SK-N-SH (cell line): ENCODE measurements around the gene XIRP2. TPM values are rescaled to one million over a fixed set of nuclear protein-coding genes. Genes with fewer than 3 reads are reported as not detected.

Experiments used
- CTCF ChIA-PET: fragments of 300-600, 350-600 bp; formaldehyde crosslinking; extraction: SDS; loops from one replicate; lab custom pipeline; 2021; lab: Yijun Ruan, JAX
- POLR2A ChIA-PET: fragments of 350-600 bp; sonication (Branson Sonifier 250); formaldehyde crosslinking; extraction: SDS; loops from one replicate; lab custom pipeline; 2020; ENCODE audit warnings: antibody characterized with exemption, inconsistent platforms; lab: Yijun Ruan, JAX
- DNase-seq: peaks from one replicate; pipeline ENCODE4 v3.0.0; 2012
- H2AFZ ChIP-seq: fragments of 200-600 bp; sonication (generic); 2 replicates; pipeline ENCODE4 v1.8.1; 2016; ENCODE audit warnings: antibody characterized with exemption, mild to moderate bottlenecking, low read depth
- H3F3A ChIP-seq: fragments of 200-600 bp; sonication (generic); replicated peaks from 2 replicates; pipeline ENCODE3; 2016; ENCODE audit warnings: antibody characterized with exemption, mild to moderate bottlenecking; ENCODE audit not compliant: insufficient read depth
- H3K27ac ChIP-seq, 2 experiments: fragments of 200-500 bp in 1 of 2; fragments of 200-600 bp in 1 of 2; sonication (Bioruptor generic) in 1 of 2; sonication (generic), shearing (Covaris generic) in 1 of 2; 2 replicates each; pipeline versions ENCODE4 v1.5.1 to v1.6.1; 2014 to 2016; ENCODE audit warnings: low read depth in 2 of 2, inconsistent platforms in 1 of 2, low read length in 1 of 2, mild to moderate bottlenecking in 1 of 2, mixed read lengths in 1 of 2
- H3K27me3 ChIP-seq: fragments of 200-600 bp; sonication (generic), shearing (Covaris generic); 2 replicates; pipeline ENCODE4 v1.6.1; 2016; ENCODE audit warnings: mixed run types; ENCODE audit not compliant: insufficient read depth
- H3K36me3 ChIP-seq, 2 experiments: fragments of 200-500 bp in 1 of 2; fragments of 200-600 bp in 1 of 2; sonication (Bioruptor generic) in 1 of 2; sonication (generic) in 1 of 2; replicated peaks in 1 of 2; 2 replicates each; pipeline versions ENCODE3 to v1.5.1; 2014 to 2016; ENCODE audit warnings: low read length in 1 of 2, mild to moderate bottlenecking in 1 of 2; ENCODE audit not compliant: insufficient read depth in 2 of 2, control insufficient read depth in 1 of 2
- H3K4me1 ChIP-seq, 2 experiments: fragments of 200-500 bp in 1 of 2; fragments of 200-600 bp in 1 of 2; sonication (Bioruptor generic) in 1 of 2; sonication (generic), shearing (Covaris generic) in 1 of 2; 2 replicates each; pipeline versions ENCODE4 v1.5.1 to v1.6.1; 2014 to 2016; ENCODE audit warnings: low read depth in 1 of 2, low read length in 1 of 2, mixed run types in 1 of 2; ENCODE audit not compliant: insufficient read depth in 2 of 2, control insufficient read depth in 1 of 2
- H3K4me2 ChIP-seq: fragments of 200-600 bp; sonication (generic), shearing (Covaris generic); 2 replicates; pipeline ENCODE4 v1.6.1; 2017; ENCODE audit warnings: mixed run types
- H3K4me3 ChIP-seq, 2 experiments: fragments of 200-500 bp in 1 of 2; fragments of 200-600 bp in 1 of 2; sonication (Bioruptor generic) in 1 of 2; sonication (generic), shearing (Covaris generic) in 1 of 2; 2 replicates each; pipeline versions ENCODE4 v1.5.1 to v1.8.1; 2014 to 2016; ENCODE audit warnings: low read depth in 2 of 2, inconsistent platforms in 1 of 2, low read length in 1 of 2, mild to moderate bottlenecking in 1 of 2, mixed read lengths in 1 of 2, moderate library complexity in 1 of 2
- H3K79me2 ChIP-seq: fragments of 200-600 bp; sonication (generic); 2 replicates; pipeline ENCODE4 v1.8.1; 2017; ENCODE audit warnings: mild to moderate bottlenecking; ENCODE audit not compliant: insufficient read depth
- H3K9ac ChIP-seq: fragments of 200-600 bp; sonication (generic); 2 replicates; pipeline ENCODE4 v1.6.1; 2017; ENCODE audit warnings: mixed run types
- H3K9me2 ChIP-seq: fragments of 200-600 bp; sonication (generic); 2 replicates; pipeline ENCODE4 v1.6.1; 2017; ENCODE audit warnings: mixed run types
- H3K9me3 ChIP-seq: fragments of 200-600 bp; sonication (generic); 2 replicates; pipeline ENCODE4 v1.6.1; 2017; ENCODE audit warnings: mixed run types, mild to moderate bottlenecking, moderate library complexity
- H4K20me1 ChIP-seq: fragments of 200-600 bp; sonication (generic); 2 replicates; pipeline ENCODE4 v1.6.1; 2017; ENCODE audit warnings: mild to moderate bottlenecking, mixed run types; ENCODE audit not compliant: insufficient read depth
- CHD2 ChIP-seq: fragments of 150-350 bp; IDR thresholded peaks from 2 replicates; pipeline ENCODE4 v1.6.1; 2018; ENCODE audit warnings: low read length; ENCODE audit not compliant: partially characterized antibody
- EZH2phosphoT487 ChIP-seq: fragments of 200-600 bp; sonication (generic); IDR thresholded peaks from 2 replicates; pipeline ENCODE4 v1.6.1; 2017; ENCODE audit warnings: low read depth, mixed run types, mild to moderate bottlenecking, antibody characterized with exemption, moderate library complexity, borderline replicate concordance
- FOSL2 ChIP-seq: IDR thresholded peaks from 2 replicates; pipeline ENCODE4 v1.4.0; 2012; ENCODE audit warnings: low read depth, mild to moderate bottlenecking, moderate library complexity, borderline replicate concordance
- JUND ChIP-seq: IDR thresholded peaks from 2 replicates; pipeline ENCODE4 v1.4.0; 2012
- MXI1 ChIP-seq: IDR thresholded peaks from 2 replicates; pipeline ENCODE4 v1.6.1; 2012; ENCODE audit warnings: mild to moderate bottlenecking, low read depth, low read length, improper control_type of control experiment
- NRF1 ChIP-seq: IDR thresholded peaks from 2 replicates; pipeline ENCODE4 v1.6.1; 2012; ENCODE audit warnings: low read depth, mild to moderate bottlenecking, low read length
- RAD21 ChIP-seq: IDR thresholded peaks from 2 replicates; pipeline ENCODE4 v1.6.1; 2012; ENCODE audit warnings: mild to moderate bottlenecking, low read length
- RFX5 ChIP-seq: IDR thresholded peaks from 2 replicates; pipeline ENCODE4 v1.6.1; 2012; ENCODE audit warnings: mild to moderate bottlenecking, improper control_type of control experiment, low read length
- TAF1 ChIP-seq: IDR thresholded peaks from 2 replicates; pipeline ENCODE4 v1.6.1; 2012; ENCODE audit warnings: low read depth, mild to moderate bottlenecking, low read length, moderate library complexity, borderline replicate concordance
- TEAD4 ChIP-seq: IDR thresholded peaks from 2 replicates; pipeline ENCODE4 v1.4.0; 2012; ENCODE audit warnings: mild to moderate bottlenecking, borderline replicate concordance; ENCODE audit not compliant: insufficient read depth
- YY1 ChIP-seq: IDR thresholded peaks from 2 replicates; pipeline ENCODE4 v1.4.0; 2012; ENCODE audit warnings: low read depth, mild to moderate bottlenecking
- WGBS: methylation state at CpG from one replicate; pipeline ENCODE4 v1.1.6; 2017; ENCODE audit warnings: low lambda C conversion rate; 5-methylcytosine and 5-hydroxymethylcytosine counted together
- polyA plus RNA-seq, 3 experiments: library from polyadenylated mRNA; depleted of rRNA; stranded (reverse); fragments of >200 nt; gene quantifications; 2 replicates each; pipeline ENCODE4 v1.2.3, GENCODE V29; 2012
- TF ChIP-seq, protein P1 (sequence below): IDR thresholded peaks from 2 replicates; pipeline ENCODE4 v1.6.1; 2012; ENCODE audit warnings: mild to moderate bottlenecking, low read depth, low read length, moderate library complexity
- TF ChIP-seq, protein P2 (sequence below): IDR thresholded peaks from 2 replicates; pipeline ENCODE4 v1.4.0; 2012; ENCODE audit warnings: low read depth, borderline replicate concordance
- TF ChIP-seq, protein P3 (sequence below): fragments of 150-350 bp; IDR thresholded peaks from 2 replicates; pipeline ENCODE4 v1.6.1; 2017; ENCODE audit warnings: antibody characterized with exemption, low read length, low read depth, borderline replicate concordance

Gene XIRP2
- polyA plus RNA-seq, 1 of the 3 experiments (the other 2 are of a cell fraction) = 0.02 TPM

DNA sequence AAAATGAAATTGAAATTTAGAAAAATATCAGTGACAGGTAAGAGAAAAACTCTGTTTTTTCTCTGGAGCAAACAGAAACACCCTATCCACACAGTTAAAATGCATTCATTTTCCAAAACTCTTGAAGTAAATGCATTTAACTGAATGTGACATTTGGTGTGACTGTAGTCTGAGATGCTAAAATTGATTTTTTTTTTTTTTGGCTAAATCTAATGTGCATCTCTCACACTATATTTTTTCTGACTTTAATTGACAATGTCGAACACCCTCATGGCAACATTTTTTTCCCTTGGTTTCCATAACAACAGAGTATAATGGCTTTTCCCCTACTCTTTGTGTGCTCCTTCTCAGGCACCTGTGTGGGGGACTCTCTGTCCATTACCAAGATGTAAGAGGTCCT, 366.4 kb downstream of the XIRP2 start:
- no peak for DNase-seq
- Histone ChIP-seq H3K36me3 (no peaks in the 10 kb centered on the region), H3K9ac (no peak overlapping the region), H3K9me3 (no peaks in the 10 kb centered on the region), H3K27ac (no peak overlapping the region), H2AFZ (no peak overlapping the region), H3K4me3 (no peak overlapping the region), H3K27me3 (no peaks in the 10 kb centered on the region), H3K79me2 (no peaks in the 10 kb centered on the region), H3K9me2 (no peaks in the 10 kb centered on the region), H3K4me1 (no peaks in the 10 kb centered on the region; a peak in 1 of 4 replicates), H3K4me2 (no peak overlapping the region), H4K20me1 (no peaks in the 10 kb centered on the region), H3F3A (no peaks in the 10 kb centered on the region)
- no peak for TF ChIP-seq RAD21
- no peak for TF ChIP-seq MXI1
- no peak for TF ChIP-seq NRF1
- TF ChIP-seq, protein P1, sequence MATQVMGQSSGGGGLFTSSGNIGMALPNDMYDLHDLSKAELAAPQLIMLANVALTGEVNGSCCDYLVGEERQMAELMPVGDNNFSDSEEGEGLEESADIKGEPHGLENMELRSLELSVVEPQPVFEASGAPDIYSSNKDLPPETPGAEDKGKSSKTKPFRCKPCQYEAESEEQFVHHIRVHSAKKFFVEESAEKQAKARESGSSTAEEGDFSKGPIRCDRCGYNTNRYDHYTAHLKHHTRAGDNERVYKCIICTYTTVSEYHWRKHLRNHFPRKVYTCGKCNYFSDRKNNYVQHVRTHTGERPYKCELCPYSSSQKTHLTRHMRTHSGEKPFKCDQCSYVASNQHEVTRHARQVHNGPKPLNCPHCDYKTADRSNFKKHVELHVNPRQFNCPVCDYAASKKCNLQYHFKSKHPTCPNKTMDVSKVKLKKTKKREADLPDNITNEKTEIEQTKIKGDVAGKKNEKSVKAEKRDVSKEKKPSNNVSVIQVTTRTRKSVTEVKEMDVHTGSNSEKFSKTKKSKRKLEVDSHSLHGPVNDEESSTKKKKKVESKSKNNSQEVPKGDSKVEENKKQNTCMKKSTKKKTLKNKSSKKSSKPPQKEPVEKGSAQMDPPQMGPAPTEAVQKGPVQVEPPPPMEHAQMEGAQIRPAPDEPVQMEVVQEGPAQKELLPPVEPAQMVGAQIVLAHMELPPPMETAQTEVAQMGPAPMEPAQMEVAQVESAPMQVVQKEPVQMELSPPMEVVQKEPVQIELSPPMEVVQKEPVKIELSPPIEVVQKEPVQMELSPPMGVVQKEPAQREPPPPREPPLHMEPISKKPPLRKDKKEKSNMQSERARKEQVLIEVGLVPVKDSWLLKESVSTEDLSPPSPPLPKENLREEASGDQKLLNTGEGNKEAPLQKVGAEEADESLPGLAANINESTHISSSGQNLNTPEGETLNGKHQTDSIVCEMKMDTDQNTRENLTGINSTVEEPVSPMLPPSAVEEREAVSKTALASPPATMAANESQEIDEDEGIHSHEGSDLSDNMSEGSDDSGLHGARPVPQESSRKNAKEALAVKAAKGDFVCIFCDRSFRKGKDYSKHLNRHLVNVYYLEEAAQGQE = no peak
- TF ChIP-seq EZH2phosphoT487 = no peak
- TF ChIP-seq TAF1 = no peak
- TF ChIP-seq, protein P2, sequence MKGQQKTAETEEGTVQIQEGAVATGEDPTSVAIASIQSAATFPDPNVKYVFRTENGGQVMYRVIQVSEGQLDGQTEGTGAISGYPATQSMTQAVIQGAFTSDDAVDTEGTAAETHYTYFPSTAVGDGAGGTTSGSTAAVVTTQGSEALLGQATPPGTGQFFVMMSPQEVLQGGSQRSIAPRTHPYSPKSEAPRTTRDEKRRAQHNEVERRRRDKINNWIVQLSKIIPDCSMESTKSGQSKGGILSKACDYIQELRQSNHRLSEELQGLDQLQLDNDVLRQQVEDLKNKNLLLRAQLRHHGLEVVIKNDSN = no peak
- TF ChIP-seq, protein P3, sequence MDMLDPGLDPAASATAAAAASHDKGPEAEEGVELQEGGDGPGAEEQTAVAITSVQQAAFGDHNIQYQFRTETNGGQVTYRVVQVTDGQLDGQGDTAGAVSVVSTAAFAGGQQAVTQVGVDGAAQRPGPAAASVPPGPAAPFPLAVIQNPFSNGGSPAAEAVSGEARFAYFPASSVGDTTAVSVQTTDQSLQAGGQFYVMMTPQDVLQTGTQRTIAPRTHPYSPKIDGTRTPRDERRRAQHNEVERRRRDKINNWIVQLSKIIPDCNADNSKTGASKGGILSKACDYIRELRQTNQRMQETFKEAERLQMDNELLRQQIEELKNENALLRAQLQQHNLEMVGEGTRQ = no peak
- TF ChIP-seq FOSL2 = no peak
- no peak for TF ChIP-seq YY1
- no peak for TF ChIP-seq RFX5
- no peak for TF ChIP-seq JUND
- no peak for TF ChIP-seq CHD2
- no peak for TF ChIP-seq TEAD4
- CTCF ChIA-PET = no interaction called here
- POLR2A ChIA-PET = no interaction called here
- WGBS = 34% methylated on average over 1 of the region's 1 CpG
